Astrocyte of the cerebellum (primary cell): ENCODE measurements around the gene TM9SF2.
A peak's percentile ranks its signal among the peaks of the same experiment; 100 is the strongest.
"Not testable (repeated sequence)": the region's sequence is repeated elsewhere in the genome, so short reads cannot be mapped to it uniquely, and the experiment has no call there.

Source experiments
- DNase-seq: peaks from one replicate; pipeline ENCODE4 v3.0.0-alpha.2; 2011; ENCODE audit warnings: low read depth
- H3K4me3 ChIP-seq: 2 replicates; pipeline ENCODE4 v1.5.1; 2011; ENCODE audit warnings: mild to moderate bottlenecking, low read depth, low read length, moderate library complexity
- CTCF ChIP-seq: IDR thresholded peaks from 2 replicates; pipeline ENCODE4 v1.5.1; 2012; ENCODE audit warnings: low read length, low read depth, moderate library complexity, mild to moderate bottlenecking; ENCODE audit errors: missing control alignments
- in situ Hi-C: cut with HindIII; loops from 2 replicates; pipeline ENCODE4 v1.10.0; 2017; ENCODE audit warnings: low sequenced_read_pairs

TM9SF2 gene

GRCh38 chr13:99501184-99501847 is at the start of gene TM9SF2:
TM9SF2 (plus strand) TSS chr13:99501472; CDS start chr13:99501607, 135 bp downstream.
- TF ChIP-seq CTCF, result no peak
- peak; percentile 95 for DNase-seq
- in situ Hi-C loops, result no loop called here
- H3K4me3 ChIP-seq, result peak within 1 kb of the TSS; percentile 97

- in situ Hi-C loops, result no loop called here
- H3K4me3 ChIP-seq, result no peak overlapping the region
- DNase-seq, result no peak
- TF ChIP-seq CTCF, result no peak
Observed at GRCh38 chr13:99454518-99455183, 46.6 kb upstream of the TM9SF2 start.

- in situ Hi-C loops, result no loop called here
- TF ChIP-seq CTCF, result no peak
- DNase-seq, result no peak
- H3K4me3 ChIP-seq, result no peak overlapping the region
Observed at GRCh38 chr13:99459099-99459850, 42.0 kb upstream of the TM9SF2 start.

- DNase-seq, in situ Hi-C loops, H3K4me3 ChIP-seq: not testable (repeated sequence)
Observed at GRCh38 chr13:99460802-99461201, 40.5 kb upstream of the TM9SF2 start.

- in situ Hi-C loops, result no loop called here
- no peak overlapping the region for H3K4me3 ChIP-seq
- DNase-seq, result no peak
- TF ChIP-seq CTCF, result no peak
Observed at GRCh38 chr13:99463646-99464397, 37.5 kb upstream of the TM9SF2 start.

- TF ChIP-seq CTCF, result no peak
- DNase-seq, result no peak
- no peak overlapping the region for H3K4me3 ChIP-seq
- in situ Hi-C loops, result no loop called here
Observed at GRCh38 chr13:99464441-99464949, 36.8 kb upstream of the TM9SF2 start.
